Duodenal mucosa (tissue), 2 donors: ENCODE results near the gene TNS3.

Experiments
- H3K27ac ChIP-seq: one replicate; pipeline ENCODE4 v1.7.0; 2013; ENCODE audit warnings: low read depth, low read length
- H3K27me3 ChIP-seq, 2 donors: one replicate each; pipeline ENCODE4 v1.7.0; 2013; ENCODE audit warnings: low read length in 2 of 2, control low read depth in 1 of 2; ENCODE audit not compliant: insufficient read depth in 2 of 2, control insufficient read depth in 1 of 2
- H3K36me3 ChIP-seq, 2 donors: one replicate each; pipeline ENCODE4 v1.7.0; 2013; ENCODE audit warnings: low read length in 2 of 2, control low read depth in 1 of 2; ENCODE audit not compliant: insufficient read depth in 2 of 2, control insufficient read depth in 1 of 2
- H3K4me1 ChIP-seq, 2 donors: one replicate each; pipeline ENCODE4 v1.7.0; 2013; ENCODE audit warnings: low read length in 2 of 2, control low read depth in 1 of 2; ENCODE audit not compliant: insufficient read depth in 2 of 2, control insufficient read depth in 1 of 2
- H3K4me3 ChIP-seq, 2 donors: one replicate each; pipeline ENCODE4 v1.7.0; 2013; ENCODE audit warnings: low read length in 2 of 2, low read depth in 1 of 2
- H3K9ac ChIP-seq, 2 donors: one replicate each; pipeline ENCODE4 v1.7.0; 2013; ENCODE audit warnings: low read length in 2 of 2, low read depth in 1 of 2
- H3K9me3 ChIP-seq, 2 donors: one replicate each; pipeline ENCODE4 v1.7.0; 2013; ENCODE audit warnings: low read length in 2 of 2, control low read depth in 1 of 2; ENCODE audit not compliant: control insufficient read depth in 1 of 2

Gene TNS3

DNA sequence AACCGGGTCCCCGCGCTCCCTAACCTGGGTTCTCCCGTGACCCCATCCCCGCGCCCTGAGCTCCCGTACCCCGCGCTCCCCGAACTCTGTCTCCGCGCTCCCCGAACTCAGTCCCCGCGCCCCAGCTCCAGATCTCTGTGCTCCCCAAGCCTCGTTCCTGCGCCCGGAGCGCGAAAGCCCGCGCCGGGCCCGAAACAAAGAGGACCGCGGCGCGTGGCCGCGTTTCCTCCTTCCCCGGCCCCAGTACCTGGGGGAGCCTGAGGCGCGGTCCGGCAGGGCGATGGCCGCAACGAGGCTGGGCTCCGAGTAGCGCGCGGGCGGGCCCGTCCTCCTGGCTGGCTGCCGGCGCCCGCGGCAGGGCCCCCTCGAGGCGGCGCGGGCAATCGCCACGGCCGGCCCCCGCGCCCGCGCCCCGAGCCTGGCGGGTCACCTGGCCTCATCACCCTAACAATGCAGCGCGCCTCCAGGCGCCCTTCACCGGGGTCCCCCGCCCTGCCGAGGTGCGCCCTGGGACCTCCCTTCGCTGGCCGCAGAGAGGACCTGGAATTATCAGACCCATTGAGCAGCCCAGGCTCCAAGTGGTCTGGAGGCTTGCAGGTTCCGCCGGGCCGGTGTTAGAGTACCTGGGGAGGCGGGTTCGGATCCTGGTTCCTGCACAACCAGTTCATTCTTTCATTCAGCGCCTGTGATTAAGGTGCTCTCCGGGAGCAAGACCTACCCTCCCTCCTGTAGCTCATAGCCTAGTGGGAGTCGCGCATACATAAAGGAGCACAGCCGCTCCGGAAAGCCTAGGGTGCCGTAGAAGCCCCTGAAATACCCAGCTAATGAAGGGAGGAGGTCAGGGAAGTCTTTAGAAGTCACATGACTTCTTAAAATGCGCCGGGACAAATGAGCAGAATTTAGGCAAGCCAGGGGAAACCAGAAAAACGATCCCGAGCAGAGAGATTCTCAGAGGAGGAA lies at the start of gene TNS3:
Gene TNS3, minus strand, starts transcription at position 308 of the 960 bp plus-strand sequence. CDS start 142,475 bp downstream, outside the sequence.
- Histone ChIP-seq H3K4me1 (peaks cover 30 to 34% of the 10 kb centered on the region in 2 donors), H3K9ac (peak within 1 kb of the TSS; percentile 65 to 69), H3K4me3 (peak within 1 kb of the TSS; percentile 70 to 81), H3K27me3 (no peaks in the 10 kb centered on the region), H3K36me3 (no peaks in the 10 kb centered on the region), H3K9me3 (no peaks in the 10 kb centered on the region), H3K27ac (peak within 1 kb of the TSS; percentile 82)

DNA sequence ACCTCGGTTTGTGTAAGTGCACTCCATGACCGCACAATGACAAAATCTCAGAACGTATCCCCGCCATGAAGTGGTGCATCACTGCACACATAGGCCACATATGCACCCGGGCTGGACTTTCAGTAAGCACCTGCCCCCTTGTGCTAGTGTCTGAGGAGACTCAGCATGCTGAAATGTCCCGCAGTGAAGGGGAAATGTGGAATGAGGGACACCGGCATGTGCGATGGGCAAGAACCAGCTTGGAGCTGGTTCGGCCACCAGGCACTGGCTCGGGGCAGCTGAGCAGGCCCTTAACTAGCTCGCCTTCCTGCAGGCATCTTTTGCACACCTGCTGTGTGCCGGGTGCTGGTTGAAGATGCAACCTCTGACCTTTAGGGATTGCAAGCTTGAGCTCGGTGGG lies 49.8 kb upstream of the TNS3 start:
- Histone ChIP-seq H3K9ac (no peak overlapping the region), H3K9me3 (no peaks in the 10 kb centered on the region), H3K36me3 (no peaks in the 10 kb centered on the region), H3K4me3 (no peak overlapping the region), H3K4me1 (peaks cover 7 to 19% of the 10 kb centered on the region in 2 donors), H3K27ac (no peak overlapping the region), H3K27me3 (no peaks in the 10 kb centered on the region)

- Histone ChIP-seq H3K27me3 (no peaks in the 10 kb centered on the region), H3K4me1 (peaks cover 0 to 10% of the 10 kb centered on the region in 2 donors), H3K4me3 (no peak overlapping the region), H3K36me3 (no peaks in the 10 kb centered on the region), H3K9me3 (no peaks in the 10 kb centered on the region), H3K9ac (no peak overlapping the region), H3K27ac (no peak overlapping the region)
Observed at GRCh38 chr7:47627580-47628283, 45.8 kb upstream of the TNS3 start.

- Histone ChIP-seq H3K27me3 (no peaks in the 10 kb centered on the region), H3K27ac (no peak overlapping the region), H3K9me3 (no peaks in the 10 kb centered on the region), H3K36me3 (no peaks in the 10 kb centered on the region), H3K9ac (no peak overlapping the region), H3K4me1 (peaks cover 10 to 11% of the 10 kb centered on the region in 2 donors), H3K4me3 (no peak overlapping the region)
Observed at GRCh38 chr7:47625861-47626715, 44.2 kb upstream of the TNS3 start.

DNA sequence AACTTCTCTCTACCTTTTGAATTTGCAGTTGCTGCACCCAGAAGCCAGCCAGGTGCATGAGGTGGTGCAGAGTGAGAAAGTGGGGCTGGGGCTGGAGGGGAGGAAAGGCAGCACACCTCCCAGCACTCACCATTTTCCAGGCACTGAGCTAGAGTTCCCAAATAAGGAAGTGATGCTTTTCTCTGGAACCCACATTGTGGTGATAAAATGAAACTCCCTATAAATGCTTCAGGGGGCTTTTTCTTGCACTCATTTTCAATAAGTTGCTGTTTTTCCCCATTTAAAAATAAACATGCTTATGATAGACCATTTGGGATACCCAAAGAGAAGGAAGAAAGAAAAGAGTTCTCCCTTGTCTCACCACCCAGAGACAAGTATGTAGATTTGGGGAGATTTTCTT lies 42.8 kb upstream of the TNS3 start:
- Histone ChIP-seq H3K36me3 (no peaks in the 10 kb centered on the region), H3K4me3 (no peak overlapping the region), H3K27ac (no peak overlapping the region), H3K9me3 (no peaks in the 10 kb centered on the region), H3K27me3 (no peaks in the 10 kb centered on the region), H3K9ac (no peak overlapping the region), H3K4me1 (peaks cover 10 to 11% of the 10 kb centered on the region in 2 donors)

GRCh38 chr7:47622946-47623640 lies 41.2 kb upstream of the TNS3 start:
- no peaks in the 10 kb centered on the region for H3K9me3 ChIP-seq
- H3K4me1 ChIP-seq = peaks cover 10 to 11% of the 10 kb centered on the region in 2 donors
- H3K36me3 ChIP-seq = no peaks in the 10 kb centered on the region
- no peaks in the 10 kb centered on the region for H3K27me3 ChIP-seq
- H3K9ac ChIP-seq = no peak overlapping the region
- no peak overlapping the region for H3K4me3 ChIP-seq
- peak overlapping the region; percentile 10 for H3K27ac ChIP-seq

- H3K9me3 ChIP-seq = no peaks in the 10 kb centered on the region
- H3K27me3 ChIP-seq = no peaks in the 10 kb centered on the region
- no peaks in the 10 kb centered on the region for H3K36me3 ChIP-seq
- H3K27ac ChIP-seq = no peak overlapping the region
- H3K9ac ChIP-seq = no peak overlapping the region
- H3K4me1 ChIP-seq = peaks cover 6 to 11% of the 10 kb centered on the region in 2 donors
- no peak overlapping the region for H3K4me3 ChIP-seq
Observed at GRCh38 chr7:47622586-47622945, 40.7 kb upstream of the TNS3 start.

GRCh38 chr7:47621979-47622561 lies 40.2 kb upstream of the TNS3 start:
- peaks cover 1 to 11% of the 10 kb centered on the region in 2 donors for H3K4me1 ChIP-seq
- H3K27me3 ChIP-seq = no peaks in the 10 kb centered on the region
- H3K9ac ChIP-seq = no peak overlapping the region
- H3K4me3 ChIP-seq = no peak overlapping the region
- H3K36me3 ChIP-seq = no peaks in the 10 kb centered on the region
- no peak overlapping the region for H3K27ac ChIP-seq
- no peaks in the 10 kb centered on the region for H3K9me3 ChIP-seq

- no peak overlapping the region for H3K9ac ChIP-seq
- H3K27me3 ChIP-seq = no peaks in the 10 kb centered on the region
- no peak overlapping the region for H3K27ac ChIP-seq
- H3K4me1 ChIP-seq = peaks cover 0 to 11% of the 10 kb centered on the region in 2 donors
- H3K4me3 ChIP-seq = no peak overlapping the region
- H3K36me3 ChIP-seq = no peaks in the 10 kb centered on the region
- no peaks in the 10 kb centered on the region for H3K9me3 ChIP-seq
Observed at GRCh38 chr7:47621347-47621746, 39.4 kb upstream of the TNS3 start.
